ENCODE results near the gene CFAP53. TPM values are rescaled to one million over a fixed set of nuclear protein-coding genes. Genes with fewer than 3 reads are reported as not detected.
"Not testable (repeated sequence)": the region's sequence is repeated elsewhere in the genome, so short reads cannot be mapped to it uniquely, and the experiment has no call there.

The CFAP53 gene
- total and polyA plus RNA-seq, 12 donors: 0.09 to 0.44 (median 0.18) TPM; not detected in 4

- TF ChIP-seq, protein P1, sequence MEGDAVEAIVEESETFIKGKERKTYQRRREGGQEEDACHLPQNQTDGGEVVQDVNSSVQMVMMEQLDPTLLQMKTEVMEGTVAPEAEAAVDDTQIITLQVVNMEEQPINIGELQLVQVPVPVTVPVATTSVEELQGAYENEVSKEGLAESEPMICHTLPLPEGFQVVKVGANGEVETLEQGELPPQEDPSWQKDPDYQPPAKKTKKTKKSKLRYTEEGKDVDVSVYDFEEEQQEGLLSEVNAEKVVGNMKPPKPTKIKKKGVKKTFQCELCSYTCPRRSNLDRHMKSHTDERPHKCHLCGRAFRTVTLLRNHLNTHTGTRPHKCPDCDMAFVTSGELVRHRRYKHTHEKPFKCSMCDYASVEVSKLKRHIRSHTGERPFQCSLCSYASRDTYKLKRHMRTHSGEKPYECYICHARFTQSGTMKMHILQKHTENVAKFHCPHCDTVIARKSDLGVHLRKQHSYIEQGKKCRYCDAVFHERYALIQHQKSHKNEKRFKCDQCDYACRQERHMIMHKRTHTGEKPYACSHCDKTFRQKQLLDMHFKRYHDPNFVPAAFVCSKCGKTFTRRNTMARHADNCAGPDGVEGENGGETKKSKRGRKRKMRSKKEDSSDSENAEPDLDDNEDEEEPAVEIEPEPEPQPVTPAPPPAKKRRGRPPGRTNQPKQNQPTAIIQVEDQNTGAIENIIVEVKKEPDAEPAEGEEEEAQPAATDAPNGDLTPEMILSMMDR (IDR thresholded peaks at IDR 0.05): no peak
- 76 to 77% methylated on average over 7 of the region's 7 CpGs for WGBS, 2 donors
- ATAC-seq: no peak
- Histone ChIP-seq H3K27ac (no peak overlapping the region), H3K4me3 (no peak overlapping the region), H3K4me1 (peaks cover 0 to 14% (median 0%) of the 10 kb centered on the region in 9 donors), H3K36me3 (no peaks in the 10 kb centered on the region), H3K9me3 (no peaks in the 10 kb centered on the region), H3K27me3 (peaks cover 0 to 16% (median 6%) of the 10 kb centered on the region in 7 donors)
- intact Hi-C loops (cut with DNase I): no loop called here
- DNase-seq: no peak
Measured at GRCh38 chr18:50312296-50313030, 46.2 kb upstream of the CFAP53 start.

GRCh38 chr18:50311650-50312049 lies 45.4 kb upstream of the CFAP53 start:
- DNase-seq (no peak), ATAC-seq (no peak)
- peaks cover 0 to 21% (median 7%) of the 10 kb centered on the region in 9 donors for H3K4me1 ChIP-seq
- H3K27me3 ChIP-seq: peaks cover 0 to 16% (median 6%) of the 10 kb centered on the region in 7 donors
- no peaks in the 10 kb centered on the region for H3K36me3 ChIP-seq
- no peak overlapping the region for H3K27ac ChIP-seq
- no peak overlapping the region for H3K4me3 ChIP-seq
- 78 to 86% methylated on average over 3 of the region's 3 CpGs for WGBS, 2 donors
- TF ChIP-seq, protein P1 (IDR thresholded peaks at IDR 0.05): no peak
- intact Hi-C loops (cut with DNase I): no loop called here
- no peaks in the 10 kb centered on the region for H3K9me3 ChIP-seq

GRCh38 chr18:50310080-50310479 lies 43.8 kb upstream of the CFAP53 start:
- H3K4me3 ChIP-seq: no peak overlapping the region
- no peak overlapping the region for H3K27ac ChIP-seq
- H3K9me3 ChIP-seq: peaks cover 0 to 3% (median 0%) of the 10 kb centered on the region in 11 donors
- DNase-seq (no peak), ATAC-seq (no peak)
- peaks cover 0 to 10% (median 5%) of the 10 kb centered on the region in 7 donors for H3K27me3 ChIP-seq
- H3K36me3 ChIP-seq: no peaks in the 10 kb centered on the region
- WGBS, 2 donors: 81 to 86% methylated on average over 10 of the region's 10 CpGs
- TF ChIP-seq, protein P1 (IDR thresholded peaks at IDR 0.05): no peak
- intact Hi-C loops (cut with DNase I): no loop called here
- peaks cover 0 to 21% (median 7%) of the 10 kb centered on the region in 9 donors for H3K4me1 ChIP-seq

- Histone ChIP-seq H3K27ac (peak overlapping the region in 1 of 10 donors; percentile 24), H3K4me1 (peaks cover 0 to 21% (median 7%) of the 10 kb centered on the region in 9 donors), H3K27me3 (peaks cover 0 to 23% (median 13%) of the 10 kb centered on the region in 7 donors)
- H3K36me3 ChIP-seq; H3K9me3 ChIP-seq; intact Hi-C loops (cut with DNase I); H3K4me3 ChIP-seq; DNase-seq; ATAC-seq: not testable (repeated sequence)
- 60 to 77% methylated on average over 5 of the region's 5 CpGs for WGBS, 2 donors
Measured at GRCh38 chr18:50308851-50309250, 42.6 kb upstream of the CFAP53 start.

Measured in heart right ventricle (tissue), 16 donors.